T-helper 2 cell treated with Interferon-gamma antibody and Interleukin-4, amounts not matched to agents 100 ng/mL and 5 ng/mL, for 36 hours (primary cell): ENCODE measurements around the gene MAFB. TPM values are rescaled to one million over a fixed set of nuclear protein-coding genes. Genes with fewer than 3 reads are reported as not detected.

Source experiments
- intact Hi-C: fragments of 100-400 bp; cut with micrococcal nuclease; formaldehyde crosslinking; loops from one replicate; pipeline ENCODE4 v1.15.1; 2023
- total RNA-seq: library from RNA; stranded (reverse); gene quantifications from 2 replicates; pipeline ENCODE4 v1.2.3, GENCODE V29; 2022

MAFB gene
- total RNA-seq, 1 donor from 2014 or later = 0.18 TPM

DNA sequence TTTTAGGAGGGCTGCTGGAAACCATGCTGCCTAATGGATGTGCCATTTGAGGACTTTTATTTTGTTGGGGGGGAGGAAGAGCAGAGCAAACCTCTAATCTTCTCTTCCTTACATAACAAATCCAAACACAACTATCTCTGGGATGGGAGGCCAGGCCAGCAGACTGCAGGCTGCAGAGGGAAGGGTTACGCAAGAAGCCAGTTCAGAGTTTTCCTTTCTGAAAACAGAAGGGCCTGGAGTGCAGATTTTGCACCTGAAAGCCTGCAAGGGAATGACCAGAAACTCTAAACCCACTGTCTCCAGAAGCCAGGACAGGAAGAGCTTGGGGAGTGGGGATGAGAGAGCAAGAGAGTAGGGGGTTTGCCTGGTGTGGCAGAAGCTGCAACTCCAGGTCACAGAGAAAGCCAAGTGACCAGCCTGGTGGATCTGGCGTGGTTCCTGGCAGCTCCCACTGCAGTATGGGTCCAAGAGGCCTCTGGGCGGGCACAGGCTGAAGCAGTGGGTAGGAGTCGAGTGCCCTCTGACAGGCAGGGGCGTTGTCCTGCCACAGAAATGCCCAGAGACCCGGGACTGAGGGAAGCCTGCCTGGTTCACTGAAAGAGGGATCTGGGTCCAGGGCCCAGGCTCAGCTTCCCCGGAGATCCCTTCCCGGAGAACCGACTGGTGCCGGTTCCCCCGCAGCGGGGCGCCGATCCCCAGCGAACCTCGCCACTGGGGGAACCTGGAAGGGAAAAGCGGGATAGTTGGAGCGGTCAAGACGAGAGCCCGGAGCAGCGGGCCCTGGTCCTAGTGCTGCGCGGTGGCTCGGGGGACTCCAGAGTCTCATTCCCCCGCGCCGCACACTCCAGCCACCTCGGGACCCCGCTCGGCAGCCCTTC is 6.7 kb downstream of the MAFB start:
- intact Hi-C loops = no loop called here

DNA sequence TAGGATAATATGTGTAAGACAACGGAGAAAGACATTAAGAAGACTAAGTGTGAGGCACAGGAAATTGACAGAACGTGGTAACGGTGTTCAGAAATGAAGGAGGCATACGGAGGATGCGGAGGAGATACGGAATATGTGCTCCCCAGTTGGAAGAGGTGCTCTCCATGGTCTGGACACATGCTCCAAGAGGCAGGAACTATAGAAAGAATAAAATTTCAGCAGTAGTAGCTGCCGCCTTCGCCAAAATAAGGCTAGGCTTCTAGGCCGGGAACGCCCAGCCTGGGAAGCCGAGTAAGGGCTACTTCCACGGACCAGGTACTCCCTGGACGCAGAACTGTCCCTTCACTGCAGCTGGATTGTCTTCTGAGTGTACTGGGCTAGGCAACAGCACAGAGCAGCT is 7.4 kb downstream of the MAFB start:
- intact Hi-C loops = no loop called here

DNA sequence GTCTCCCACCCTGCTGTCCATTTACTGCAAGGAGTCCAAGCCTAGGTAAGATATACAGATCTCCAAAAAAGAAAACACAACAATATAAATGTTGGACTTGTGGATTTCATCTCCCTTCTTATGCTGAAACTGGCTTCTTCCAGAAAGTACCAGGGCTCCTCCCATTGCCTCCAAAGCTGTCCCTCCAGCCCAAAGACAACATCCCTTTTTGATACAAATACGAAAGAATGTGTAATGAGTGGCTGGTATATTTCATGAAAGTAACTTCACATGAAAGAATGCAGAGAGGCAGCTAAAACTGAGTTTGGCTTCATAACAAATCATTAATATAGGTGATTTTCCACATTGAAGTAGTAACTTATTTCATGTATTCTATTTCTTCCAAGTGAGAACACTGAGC is 7.9 kb downstream of the MAFB start:
- intact Hi-C loops = no loop called here

DNA sequence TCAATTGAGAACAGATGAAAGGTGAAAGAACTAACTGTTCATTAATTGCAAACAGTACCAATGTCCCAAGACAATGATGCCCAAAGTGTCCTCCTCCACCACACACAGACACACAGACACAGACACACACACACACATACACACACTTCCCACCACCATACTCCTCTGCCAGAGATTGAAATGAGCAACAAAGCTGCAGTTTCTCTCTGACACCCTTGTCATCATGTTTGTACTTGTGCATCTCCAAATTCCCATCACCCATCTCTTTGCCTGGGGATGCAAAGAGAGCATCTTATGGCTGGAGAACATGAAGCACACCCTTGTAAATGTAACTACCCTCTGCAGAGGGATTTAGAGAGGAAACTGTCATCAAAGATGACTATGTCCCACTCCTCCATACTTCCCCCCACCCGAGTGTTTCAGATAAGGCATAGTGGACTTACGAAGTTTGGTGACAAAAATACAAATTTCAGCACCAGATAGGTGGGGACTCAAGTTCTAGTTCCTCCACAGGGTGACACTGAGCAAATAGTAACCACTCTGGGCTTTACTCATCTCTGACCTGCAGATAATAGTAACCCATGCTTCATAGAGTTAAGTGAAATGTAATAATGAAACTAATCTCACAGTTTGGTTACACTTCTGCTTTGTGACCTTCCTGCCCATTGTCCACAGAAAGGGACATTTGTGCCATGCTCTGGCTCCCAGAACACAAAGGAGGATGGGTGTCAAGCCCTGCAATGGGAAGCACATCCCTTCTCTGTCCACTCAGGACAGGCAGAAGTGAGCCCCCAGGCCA is 8.7 kb downstream of the MAFB start:
- intact Hi-C loops = no loop called here

DNA sequence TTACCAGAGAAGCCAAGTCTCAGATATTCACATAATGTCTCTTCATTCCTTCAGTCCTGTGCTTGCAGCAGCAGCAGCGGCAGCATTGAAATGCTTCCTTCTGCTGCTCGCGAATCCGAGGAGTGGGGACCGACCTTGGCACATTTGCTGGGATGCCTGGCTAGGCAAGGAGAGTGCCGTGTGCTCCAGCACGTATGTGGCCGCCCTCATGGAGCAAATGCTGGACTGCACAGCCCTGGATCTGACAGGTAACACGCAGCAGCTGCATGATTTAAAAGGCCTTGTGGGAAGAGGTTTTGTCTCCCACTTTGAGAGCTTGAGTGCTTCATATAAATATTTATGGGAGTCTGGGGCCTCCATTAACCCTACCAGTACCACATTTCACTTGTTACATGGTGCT is 9.9 kb downstream of the MAFB start:
- intact Hi-C loops = no loop called here

DNA sequence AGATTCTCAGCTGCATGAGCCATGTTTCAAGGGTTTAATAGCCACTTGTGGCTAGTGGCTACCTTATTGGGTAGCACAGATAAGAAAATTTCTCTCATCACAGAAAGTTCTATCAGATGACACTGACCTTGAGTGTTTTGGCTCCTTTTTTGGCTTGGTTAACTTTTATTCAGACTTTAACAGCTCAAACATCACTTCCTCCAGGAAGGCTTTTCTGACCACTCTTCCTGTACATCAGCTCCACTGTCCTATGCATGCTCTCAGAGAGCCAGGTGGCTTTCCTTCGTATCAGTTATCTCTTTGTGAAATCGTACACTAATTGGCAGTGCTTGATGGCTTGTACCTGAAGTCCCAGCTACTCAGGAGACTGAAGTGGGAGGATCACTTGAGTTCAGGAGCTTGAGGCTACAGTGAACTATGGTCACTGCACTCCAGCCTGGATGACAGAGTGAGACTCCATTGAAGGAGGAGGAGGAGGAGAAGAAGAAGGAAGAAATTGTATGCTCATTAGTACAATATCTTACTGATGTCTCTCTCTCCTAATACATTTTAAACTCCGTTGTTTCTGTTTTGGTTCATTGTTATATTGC is 10.7 kb downstream of the MAFB start:
- intact Hi-C loops = no loop called here

DNA sequence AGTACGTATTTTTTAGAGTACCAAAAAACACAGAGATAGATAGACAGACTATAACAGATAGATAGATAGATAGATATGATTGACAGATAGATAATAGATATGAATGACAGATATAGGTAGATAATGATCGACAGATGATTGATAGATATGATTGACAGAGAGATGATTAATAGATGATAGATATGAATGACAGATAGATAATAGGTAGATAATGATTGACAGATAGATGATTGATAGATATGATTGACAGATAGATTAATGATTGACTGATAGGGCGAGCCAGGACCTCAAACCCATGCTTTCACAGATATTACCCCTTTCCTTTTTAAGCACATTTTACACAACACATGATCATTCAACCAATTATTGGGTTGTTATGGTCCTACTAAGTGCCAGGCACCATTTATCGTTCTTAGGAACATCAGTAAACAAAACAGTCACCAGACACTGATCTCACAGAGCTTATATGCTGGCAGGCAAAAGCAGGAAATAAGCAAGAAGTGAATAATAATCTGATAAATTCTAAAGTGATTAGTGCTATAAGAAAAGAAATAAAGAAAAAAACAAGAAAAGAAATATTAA is 11.6 kb downstream of the MAFB start:
- intact Hi-C loops = no loop called here

DNA sequence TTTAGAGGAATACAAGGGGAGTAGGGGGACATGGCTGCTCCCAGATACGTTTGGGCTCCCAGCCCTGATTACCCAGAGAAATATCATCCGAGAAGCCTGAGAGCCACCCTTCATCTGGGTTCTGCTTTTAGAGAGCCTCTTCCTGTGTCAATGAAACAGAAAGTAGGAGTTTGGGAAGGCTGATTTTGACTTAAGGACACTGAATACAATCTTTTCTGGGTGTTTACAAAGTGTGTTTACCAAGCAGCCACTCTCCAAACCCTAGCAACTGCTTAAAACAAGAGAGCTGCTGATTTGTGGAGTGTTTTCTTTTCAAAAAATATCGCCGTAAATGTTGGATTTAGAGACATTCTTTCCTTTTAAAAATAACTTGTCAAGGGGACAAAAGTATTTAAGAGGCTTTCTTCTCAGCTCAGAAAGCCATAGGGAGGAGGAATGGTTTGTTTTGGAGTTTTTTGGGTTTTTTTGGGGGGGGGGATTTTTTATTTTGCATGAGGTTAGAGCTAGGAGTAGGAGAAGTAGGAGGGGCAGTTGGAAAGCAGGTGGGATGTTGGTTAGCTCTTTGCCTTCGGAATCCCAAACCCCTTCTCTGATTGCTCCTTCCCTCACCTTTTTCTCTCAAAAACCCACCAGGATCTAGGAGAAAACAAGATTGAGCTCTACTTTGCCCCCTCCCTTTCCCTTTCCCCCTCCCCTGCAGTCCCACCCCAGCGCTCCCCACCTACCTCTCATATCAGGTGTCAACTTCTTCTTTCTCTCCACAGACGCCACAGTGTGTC is 12.4 kb downstream of the MAFB start:
- intact Hi-C loops = no loop called here

DNA sequence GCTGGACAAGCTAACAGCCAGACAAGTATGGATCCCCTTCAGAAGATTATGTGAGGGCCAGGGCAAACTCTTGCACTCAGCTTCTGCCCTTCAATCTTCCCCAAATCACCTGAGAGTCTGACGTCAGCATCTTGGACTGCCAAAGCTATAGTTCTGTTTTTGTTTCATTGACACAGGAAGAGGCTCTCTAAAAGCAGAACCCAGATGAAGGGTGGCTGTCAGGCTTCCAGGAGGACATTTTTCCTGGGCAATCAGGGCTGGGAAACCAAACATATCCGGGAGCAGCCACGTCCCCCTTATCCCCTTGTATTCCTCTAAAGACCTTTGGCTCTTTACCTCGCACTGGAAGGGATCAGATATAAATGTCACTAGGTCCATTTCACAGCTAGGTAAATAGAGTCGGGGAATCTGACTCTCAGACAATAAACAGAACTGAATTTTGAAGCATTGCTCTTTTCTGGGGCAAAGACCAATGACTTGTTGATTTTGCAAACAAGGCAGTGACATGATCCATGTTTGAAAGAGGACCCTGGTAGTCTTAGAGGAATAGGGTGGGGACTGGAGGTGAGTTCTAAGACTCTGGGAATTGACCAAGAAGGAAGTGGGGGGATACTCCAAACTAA is 13.3 kb downstream of the MAFB start:
- intact Hi-C loops = no loop called here

DNA sequence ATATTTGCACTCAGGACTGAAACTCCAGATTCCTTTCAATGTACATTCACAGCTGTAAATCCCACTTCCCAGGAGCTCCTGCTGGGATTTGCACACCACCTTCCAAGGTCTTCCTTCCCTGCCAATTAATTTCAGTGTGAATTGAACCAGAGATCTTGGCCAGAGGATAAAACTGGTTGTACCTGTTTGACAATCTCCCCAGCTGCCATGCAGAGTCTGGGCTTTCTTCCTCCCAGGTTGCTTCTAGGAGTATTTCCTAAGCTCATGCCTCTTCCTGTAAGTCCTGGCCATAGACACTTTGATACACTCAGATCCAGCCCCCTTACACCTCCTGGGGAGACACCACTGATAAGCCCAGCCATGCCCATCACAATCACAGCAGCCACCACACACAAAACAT is 15.6 kb downstream of the MAFB start:
- intact Hi-C loops = no loop called here

DNA sequence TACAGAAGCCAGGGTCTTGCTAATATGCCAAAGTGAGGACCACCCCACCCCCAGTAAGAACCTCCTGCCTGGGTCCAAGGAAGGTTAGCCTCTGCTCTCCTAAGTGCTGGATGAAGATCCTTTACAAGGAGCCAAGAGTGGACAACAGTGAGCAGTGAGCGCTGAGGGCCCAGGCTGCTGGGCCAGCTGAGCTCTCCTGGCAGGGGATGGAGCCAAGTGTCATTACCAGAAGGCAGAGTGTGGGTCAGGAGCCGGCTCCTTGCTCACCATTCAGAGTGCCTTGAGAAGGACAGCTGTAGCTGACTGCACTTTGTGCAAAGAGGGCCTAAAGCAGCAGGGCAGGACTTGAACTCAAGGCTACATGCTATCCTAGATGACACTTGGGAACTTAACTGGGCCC is 16.9 kb downstream of the MAFB start:
- intact Hi-C loops = no loop called here

DNA sequence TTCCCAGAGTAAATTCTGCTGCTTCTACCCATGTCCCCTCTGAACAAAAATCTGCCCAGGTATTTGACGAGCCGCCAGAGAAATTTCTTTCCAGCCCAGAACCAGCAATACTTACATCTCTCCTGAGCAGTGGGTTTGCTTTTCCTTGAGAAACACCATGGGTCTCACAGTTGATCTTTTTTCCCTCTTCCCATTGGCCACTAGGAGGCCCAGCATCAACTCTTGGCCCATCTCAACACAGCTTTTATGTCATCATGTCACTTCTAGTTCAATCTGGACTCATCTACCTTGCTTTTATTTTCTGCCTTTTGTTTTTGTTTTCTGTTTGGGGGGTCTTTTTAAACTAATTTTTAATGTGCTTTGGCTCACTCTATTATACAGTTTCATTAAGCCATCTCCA is 18.8 kb downstream of the MAFB start:
- intact Hi-C loops = no loop called here

DNA sequence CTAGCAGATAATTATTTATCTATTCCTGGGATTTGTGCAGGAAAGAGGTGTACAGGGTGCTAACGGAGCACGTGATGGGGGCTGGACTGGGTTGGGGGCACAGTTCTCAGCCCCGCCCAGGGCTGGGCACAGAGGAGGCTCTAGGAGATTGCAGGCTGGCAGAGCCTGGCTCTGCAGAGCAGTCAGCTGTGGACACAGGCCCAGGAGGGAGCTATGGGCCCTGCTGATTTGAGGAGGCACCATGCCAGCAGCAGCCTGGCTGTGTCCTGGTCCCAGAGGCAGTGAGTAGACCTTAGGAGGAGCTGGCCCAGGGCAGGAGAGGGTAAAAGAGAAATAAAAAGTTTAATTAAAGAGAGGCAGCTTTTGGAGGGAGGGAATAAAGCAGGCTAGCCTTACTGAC is 19.3 kb downstream of the MAFB start:
- intact Hi-C loops = no loop called here

DNA sequence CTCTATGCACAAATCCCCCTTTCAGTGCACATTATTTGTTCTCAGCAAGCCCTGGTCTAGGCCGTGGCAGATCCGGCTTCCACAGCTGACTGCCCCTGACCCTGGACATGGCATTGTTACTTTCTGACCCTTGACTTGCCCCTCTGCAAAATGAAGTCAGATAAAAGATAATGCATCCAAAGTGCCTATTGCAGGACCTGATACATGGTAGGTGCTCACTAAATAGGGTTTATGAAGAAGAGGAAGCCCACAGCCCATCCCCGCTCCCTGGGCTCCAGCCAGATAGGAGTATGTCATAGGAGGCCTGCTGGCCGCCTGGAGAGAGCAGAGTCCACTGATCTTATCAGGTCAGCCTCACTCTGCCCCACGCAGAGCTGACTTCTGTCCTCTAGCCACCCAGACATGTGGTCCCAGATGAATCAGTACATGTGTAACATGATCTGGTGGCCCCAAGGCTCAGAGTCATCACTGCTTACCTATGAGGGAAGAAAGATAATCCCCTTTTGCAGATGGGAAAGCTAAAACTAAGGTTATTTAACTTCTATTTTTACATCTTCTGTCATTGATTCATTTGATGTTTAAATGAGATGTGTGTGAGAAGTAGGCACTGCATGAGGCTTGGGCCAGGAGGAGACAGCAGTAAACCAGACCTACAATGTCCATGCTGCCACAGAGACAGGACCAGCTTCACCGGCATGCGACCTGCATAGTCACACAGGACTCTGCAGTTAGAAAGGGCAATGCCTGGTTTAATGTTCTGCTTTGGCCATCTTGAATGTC is 20.4 kb downstream of the MAFB start:
- intact Hi-C loops = no loop called here

DNA sequence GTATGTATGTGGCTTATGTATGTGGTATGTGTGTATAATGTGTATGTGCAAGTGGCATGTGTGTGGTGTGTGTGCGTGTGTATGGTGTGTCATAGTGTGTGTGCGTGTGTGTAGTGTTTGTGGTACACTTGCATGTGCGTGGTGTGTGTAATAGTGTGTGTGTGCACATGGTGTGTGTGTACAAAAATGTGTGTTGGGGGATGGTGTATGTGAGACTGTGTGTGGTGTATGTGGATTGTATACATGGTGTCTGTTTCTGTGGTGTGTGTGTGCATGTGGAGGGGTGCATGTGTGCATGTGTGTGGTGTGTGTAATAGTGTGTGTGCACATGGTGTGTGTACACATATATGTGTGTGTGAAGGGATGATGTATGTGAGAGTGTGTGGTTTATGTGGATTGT is 21.5 kb downstream of the MAFB start:
- intact Hi-C loops = no loop called here

DNA sequence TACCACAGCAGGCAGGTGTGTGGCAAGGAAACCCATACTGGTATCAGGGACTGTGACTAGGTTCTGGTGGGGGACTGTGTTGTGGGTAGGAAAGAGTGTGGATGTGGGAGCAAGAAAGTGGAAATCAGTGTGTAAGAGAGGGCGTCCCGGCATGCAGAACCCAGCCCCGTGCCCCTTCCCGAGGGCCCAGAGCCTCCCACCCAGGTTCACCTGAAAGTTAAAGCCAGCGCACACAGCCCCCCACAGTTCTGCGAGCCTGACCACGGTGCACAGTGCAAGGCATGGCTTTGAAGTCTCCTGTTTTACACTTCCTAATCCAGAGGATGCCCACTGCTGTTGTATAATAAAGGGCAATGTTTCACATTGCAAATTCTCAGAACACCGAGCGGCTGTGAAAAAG is 22.7 kb downstream of the MAFB start:
- intact Hi-C loops = no loop called here

DNA sequence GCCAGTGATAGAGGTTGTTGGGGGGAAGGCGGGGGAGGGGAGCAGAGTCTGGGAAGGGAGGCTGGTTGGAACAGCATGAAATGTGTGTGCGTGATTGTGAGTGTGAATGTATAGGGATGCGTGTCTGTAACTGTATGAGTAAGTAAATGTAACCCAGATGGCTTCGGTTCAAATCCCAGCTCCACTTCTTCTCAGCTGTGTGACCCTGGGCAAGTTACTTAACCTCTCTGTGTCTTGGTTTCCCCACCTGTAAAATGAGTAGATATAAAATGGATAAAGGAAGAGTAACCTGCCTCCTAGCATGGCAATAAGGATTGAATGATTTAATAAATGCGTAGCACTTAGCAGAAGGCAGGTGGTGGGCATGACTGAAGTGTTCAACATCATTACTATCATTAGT is 24.1 kb downstream of the MAFB start:
- intact Hi-C loops = no loop called here

DNA sequence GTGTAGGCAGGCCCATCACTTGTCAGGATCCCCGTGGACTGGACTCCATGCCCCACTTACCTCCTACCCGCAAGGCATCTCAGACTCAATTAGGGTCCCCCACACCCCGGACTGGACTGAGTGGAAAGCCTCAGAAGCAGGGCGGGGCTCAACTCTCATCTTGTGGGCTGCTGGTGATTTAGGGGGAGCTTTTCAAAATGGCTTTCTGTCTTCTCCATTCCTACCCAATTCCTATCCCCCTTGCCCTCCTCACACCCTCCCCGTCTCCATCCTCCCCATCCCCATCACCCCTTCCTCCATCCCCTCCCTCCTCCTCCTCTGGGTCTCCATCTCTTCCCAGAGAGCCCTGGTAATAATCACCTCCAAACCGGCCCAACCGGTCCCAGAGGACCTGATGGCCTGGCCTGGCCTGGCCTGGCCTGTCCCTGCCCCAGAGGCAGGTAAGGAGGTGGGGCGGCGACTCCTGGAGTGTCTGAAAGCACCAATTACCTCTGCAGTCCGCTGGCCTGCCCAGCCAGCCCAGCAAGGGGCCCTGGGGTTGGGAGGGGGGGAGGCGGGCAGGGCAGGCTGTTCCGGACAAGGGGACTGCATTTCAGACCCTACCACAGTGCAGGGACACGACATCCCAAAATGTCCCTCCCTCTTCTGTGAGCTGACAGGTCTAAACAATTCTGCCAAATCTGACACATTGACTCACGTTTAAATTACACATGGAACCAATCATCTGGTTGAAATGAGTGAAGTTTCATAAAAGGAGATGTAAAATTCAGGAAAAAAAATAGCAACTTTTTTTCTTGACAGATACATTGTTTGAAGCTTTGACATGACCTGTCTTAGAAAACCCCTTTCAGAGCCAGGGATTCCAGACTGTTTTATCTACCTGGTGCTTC is 24.8 kb downstream of the MAFB start:
- intact Hi-C loops = no loop called here

DNA sequence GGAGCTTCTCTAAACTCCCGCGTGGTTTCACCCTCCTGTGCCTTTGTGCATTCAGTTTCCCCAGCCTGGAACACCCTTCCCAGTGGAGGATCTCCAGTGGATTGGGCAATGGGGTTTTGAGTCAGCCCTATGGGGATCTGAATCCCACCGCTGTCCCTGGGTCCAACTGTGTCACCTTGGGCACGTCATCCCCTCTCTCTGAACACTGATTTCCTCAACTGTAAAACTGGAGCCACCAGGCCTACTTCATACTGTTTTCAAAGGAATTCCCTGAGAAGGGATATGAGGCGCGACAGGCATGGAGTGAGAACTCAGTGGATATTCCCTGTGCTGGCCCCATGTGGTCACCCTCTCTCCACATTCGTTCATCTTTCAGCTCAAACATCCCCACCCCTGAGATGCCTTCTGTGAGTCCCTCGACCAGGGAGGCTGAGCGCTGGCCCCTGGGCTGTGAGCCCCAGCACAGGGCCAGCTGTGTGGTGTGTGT is 25.7 kb downstream of the MAFB start:
- intact Hi-C loops = no loop called here
